Measurements from ENCODE around the gene ACTA2. TPM values are rescaled to one million over a fixed set of nuclear protein-coding genes. Genes with fewer than 3 reads are reported as not detected.

ACTA2 gene
- total RNA-seq, 1 experiment from 2014 or later = 25.4 TPM

DNA sequence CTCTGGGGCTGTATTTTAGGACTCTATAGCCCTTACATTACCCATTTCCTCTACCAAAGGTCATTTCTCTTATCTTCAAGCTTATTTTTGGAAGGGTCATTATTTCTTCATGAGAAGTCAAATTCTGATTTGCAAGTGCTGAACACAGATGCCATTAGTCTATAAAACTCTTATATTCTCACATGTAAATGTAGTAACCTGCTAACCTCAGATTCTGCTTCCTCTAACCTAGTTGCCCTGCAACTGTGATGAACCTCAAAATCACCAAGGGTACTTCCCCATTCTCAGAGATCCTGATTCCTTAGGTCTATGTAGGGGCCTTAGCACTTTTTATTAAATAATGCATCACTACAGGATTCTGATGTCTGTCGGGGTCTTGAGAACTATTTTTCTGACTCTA, 44.4 kb upstream of the ACTA2 start:
- peaks cover 50% of the 10 kb centered on the region for H3K4me1 Mint-ChIP-seq (ENCODE audit: insufficient read depth, unreplicated experiment)
- POLR2A ChIA-PET = interaction anchor here (0.6 to 0.9 kb wide), 3 partner anchors 14 to 304 kb away, joined by 3 to 4 read pairs (median 3); no protein-coding TSS in a partner anchor
- intact Hi-C loops (cut with micrococcal nuclease) = no loop called here
- no peaks in the 10 kb centered on the region for H3K27me3 Mint-ChIP-seq (ENCODE audit: insufficient read depth, unreplicated experiment)
- TF ChIP-seq, protein P1, sequence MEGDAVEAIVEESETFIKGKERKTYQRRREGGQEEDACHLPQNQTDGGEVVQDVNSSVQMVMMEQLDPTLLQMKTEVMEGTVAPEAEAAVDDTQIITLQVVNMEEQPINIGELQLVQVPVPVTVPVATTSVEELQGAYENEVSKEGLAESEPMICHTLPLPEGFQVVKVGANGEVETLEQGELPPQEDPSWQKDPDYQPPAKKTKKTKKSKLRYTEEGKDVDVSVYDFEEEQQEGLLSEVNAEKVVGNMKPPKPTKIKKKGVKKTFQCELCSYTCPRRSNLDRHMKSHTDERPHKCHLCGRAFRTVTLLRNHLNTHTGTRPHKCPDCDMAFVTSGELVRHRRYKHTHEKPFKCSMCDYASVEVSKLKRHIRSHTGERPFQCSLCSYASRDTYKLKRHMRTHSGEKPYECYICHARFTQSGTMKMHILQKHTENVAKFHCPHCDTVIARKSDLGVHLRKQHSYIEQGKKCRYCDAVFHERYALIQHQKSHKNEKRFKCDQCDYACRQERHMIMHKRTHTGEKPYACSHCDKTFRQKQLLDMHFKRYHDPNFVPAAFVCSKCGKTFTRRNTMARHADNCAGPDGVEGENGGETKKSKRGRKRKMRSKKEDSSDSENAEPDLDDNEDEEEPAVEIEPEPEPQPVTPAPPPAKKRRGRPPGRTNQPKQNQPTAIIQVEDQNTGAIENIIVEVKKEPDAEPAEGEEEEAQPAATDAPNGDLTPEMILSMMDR (IDR thresholded peaks at IDR 0.05; ENCODE audit: unreplicated experiment) = no peak
- BruUV-seq (replicated peaks) = no TSS peak
- CTCF ChIA-PET = interaction anchor here (0.7 to 10.6 kb wide), 3 partner anchors 10 to 62 kb away, joined by 3 to 252 read pairs (median 3); no protein-coding TSS in a partner anchor
- no peak overlapping the region for H3K4me3 Mint-ChIP-seq (ENCODE audit: unreplicated experiment)
- DNase-seq (ENCODE audit: unreplicated experiment) = no peak
- no peaks in the 10 kb centered on the region for H3K9me3 Mint-ChIP-seq (ENCODE audit: unreplicated experiment)
- H3K36me3 Mint-ChIP-seq (ENCODE audit: insufficient read depth, unreplicated experiment) = peaks cover 54% of the 10 kb centered on the region
- no peak overlapping the region for H3K27ac Mint-ChIP-seq (ENCODE audit: low read depth, unreplicated experiment)

DNA sequence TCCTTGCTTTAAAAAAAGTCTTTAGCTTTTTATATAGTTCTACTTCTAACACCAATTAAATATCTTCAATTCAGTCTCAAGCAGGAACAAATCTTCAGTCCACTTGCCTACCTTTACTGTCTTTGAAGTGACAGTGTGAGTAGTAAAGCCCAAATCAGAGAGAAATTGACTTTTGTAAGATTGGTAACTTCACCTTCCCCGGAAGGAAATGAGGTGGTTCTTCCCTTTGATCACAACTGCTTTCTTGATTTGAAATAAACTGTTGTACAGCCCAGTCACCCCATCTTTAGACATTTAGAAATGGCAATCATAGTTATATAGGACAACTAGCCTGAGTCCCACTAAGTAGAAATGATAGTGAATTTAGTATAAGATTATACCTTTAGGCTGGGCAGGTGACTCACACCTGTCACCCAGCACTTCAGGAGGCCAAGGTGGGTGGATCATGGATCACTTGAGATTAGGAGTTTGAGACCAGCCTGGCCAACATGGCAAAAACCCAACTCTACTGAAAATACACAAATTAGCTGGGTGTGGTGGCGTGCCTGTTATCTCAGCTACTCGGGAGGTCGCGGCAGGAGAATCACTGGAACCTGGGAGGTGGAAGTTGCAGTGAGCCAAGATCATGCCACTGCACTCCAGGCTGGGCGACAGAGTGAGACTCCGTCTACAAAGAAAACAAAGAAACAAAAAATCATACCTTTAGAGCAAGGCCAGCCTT, 42.7 kb upstream of the ACTA2 start:
- ChIA-PET POLR2A (interaction anchor here (0.5 to 0.7 kb wide), 4 partner anchors 89 to 324 kb away, joined by 3 to 5 read pairs (median 4); partner anchors contain the start of gene STAMBPL1), CTCF (interaction anchor here (0.6 to 10.6 kb wide), 9 partner anchors 13 to 247 kb away, joined by 3 to 252 read pairs (median 4); no protein-coding TSS in a partner anchor)
- TF ChIP-seq, protein P1 (IDR thresholded peaks at IDR 0.05; ENCODE audit: unreplicated experiment) = no peak
- peak overlapping the region; percentile 38 for H3K4me3 Mint-ChIP-seq (ENCODE audit: unreplicated experiment)
- peaks cover 43% of the 10 kb centered on the region for H3K36me3 Mint-ChIP-seq (ENCODE audit: insufficient read depth, unreplicated experiment)
- peaks cover 37% of the 10 kb centered on the region for H3K4me1 Mint-ChIP-seq (ENCODE audit: insufficient read depth, unreplicated experiment)
- H3K27ac Mint-ChIP-seq (ENCODE audit: low read depth, unreplicated experiment) = peak overlapping the region; percentile 31
- no peaks in the 10 kb centered on the region for H3K27me3 Mint-ChIP-seq (ENCODE audit: insufficient read depth, unreplicated experiment)
- no peaks in the 10 kb centered on the region for H3K9me3 Mint-ChIP-seq (ENCODE audit: unreplicated experiment)
- intact Hi-C loops (cut with micrococcal nuclease) = no loop called here
- DNase-seq (ENCODE audit: unreplicated experiment) = no peak
- no TSS peak for BruUV-seq (replicated peaks)

DNA sequence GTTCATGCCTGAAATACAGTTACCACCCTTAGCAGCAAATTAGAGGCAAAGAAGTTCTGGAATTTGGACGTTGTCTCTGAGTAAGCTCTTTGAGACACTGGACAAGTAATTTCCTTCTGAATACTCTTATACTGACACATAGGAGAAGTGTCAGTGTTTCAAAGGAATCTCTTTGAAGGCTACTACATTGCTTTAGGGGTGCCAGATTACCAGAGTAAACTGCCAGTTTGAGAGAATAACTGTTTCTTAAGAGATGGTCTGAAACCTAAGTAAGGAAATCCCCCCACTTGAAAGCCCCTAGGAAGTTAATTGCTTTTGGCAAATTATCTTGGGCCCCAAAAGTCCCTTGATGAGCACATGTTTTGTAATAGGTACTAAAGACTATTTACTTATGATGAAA, 41.4 kb upstream of the ACTA2 start:
- H3K9me3 Mint-ChIP-seq (ENCODE audit: unreplicated experiment) = no peaks in the 10 kb centered on the region
- intact Hi-C loops (cut with micrococcal nuclease) = no loop called here
- peaks cover 32% of the 10 kb centered on the region for H3K36me3 Mint-ChIP-seq (ENCODE audit: insufficient read depth, unreplicated experiment)
- peak overlapping the region; percentile 63 for H3K27ac Mint-ChIP-seq (ENCODE audit: low read depth, unreplicated experiment)
- CTCF ChIA-PET = interaction anchor here (0.6 to 10.6 kb wide), 10 partner anchors 13 to 375 kb away, joined by 3 to 252 read pairs (median 4); no protein-coding TSS in a partner anchor
- TF ChIP-seq, protein P1 (IDR thresholded peaks at IDR 0.05; ENCODE audit: unreplicated experiment) = no peak
- no peaks in the 10 kb centered on the region for H3K27me3 Mint-ChIP-seq (ENCODE audit: insufficient read depth, unreplicated experiment)
- no peak for DNase-seq (ENCODE audit: unreplicated experiment)
- peaks cover 39% of the 10 kb centered on the region for H3K4me1 Mint-ChIP-seq (ENCODE audit: insufficient read depth, unreplicated experiment)
- BruUV-seq (replicated peaks) = no TSS peak
- POLR2A ChIA-PET = interaction anchor here (0.5 to 7.7 kb wide), 20 partner anchors 10 to 1126 kb away, joined by 3 to 72 read pairs (median 4); partner anchors contain the start of genes LIPA and STAMBPL1
- H3K4me3 Mint-ChIP-seq (ENCODE audit: unreplicated experiment) = peak overlapping the region; percentile 86

DNA sequence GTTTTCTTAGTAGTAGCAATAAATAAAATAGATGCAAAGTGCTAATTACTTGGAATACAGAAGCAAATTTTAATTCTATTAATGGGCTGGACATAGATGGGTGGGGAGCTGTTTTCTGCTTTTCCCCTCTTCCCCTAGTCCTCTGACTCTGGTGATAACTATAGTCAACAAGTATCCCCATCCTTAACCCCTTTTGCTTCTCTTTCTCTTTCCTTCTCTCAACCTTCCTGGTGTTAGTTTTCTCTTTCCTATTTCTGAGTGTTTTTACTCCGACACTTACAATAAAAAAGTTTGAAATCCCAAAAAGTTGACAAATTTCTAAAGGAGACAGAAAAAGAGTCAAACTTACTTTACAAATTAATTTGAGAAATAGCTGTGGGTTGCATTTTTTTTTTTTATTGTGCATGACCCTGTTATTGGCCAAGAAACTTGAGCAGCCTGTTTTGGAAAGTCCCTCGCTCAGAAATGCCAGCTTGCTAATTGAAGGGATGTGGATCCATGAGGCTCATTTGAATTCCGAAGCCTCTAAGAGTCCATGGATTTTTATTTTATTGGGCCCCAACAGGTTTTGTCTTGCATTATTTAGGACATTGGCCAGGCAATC, 40.5 kb upstream of the ACTA2 start:
- POLR2A ChIA-PET = interaction anchor here (0.5 to 7.7 kb wide), 29 partner anchors 7 to 1125 kb away, joined by 3 to 72 read pairs (median 4); partner anchors contain the start of genes IFIT1, LIPA and STAMBPL1
- DNase-seq (ENCODE audit: unreplicated experiment) = peak; percentile 74

More for the DNA sequence above, 40.5 kb upstream of the ACTA2 start:
- CTCF ChIA-PET = interaction anchor here (0.6 to 10.6 kb wide), 11 partner anchors 10 to 376 kb away, joined by 3 to 252 read pairs (median 5); partner anchors contain the start of gene LIPA
- Mint-ChIP-seq H3K27ac (ENCODE audit: low read depth, unreplicated experiment) (peak overlapping the region; percentile 93), H3K4me1 (ENCODE audit: insufficient read depth, unreplicated experiment) (peaks cover 39% of the 10 kb centered on the region), H3K27me3 (ENCODE audit: insufficient read depth, unreplicated experiment) (no peaks in the 10 kb centered on the region), H3K36me3 (ENCODE audit: insufficient read depth, unreplicated experiment) (peaks cover 26% of the 10 kb centered on the region), H3K4me3 (ENCODE audit: unreplicated experiment) (peak overlapping the region; percentile 86), H3K9me3 (ENCODE audit: unreplicated experiment) (no peaks in the 10 kb centered on the region)
- TF ChIP-seq, protein P1 (IDR thresholded peaks at IDR 0.05; ENCODE audit: unreplicated experiment) = no peak
- BruUV-seq (replicated peaks) = no TSS peak
- intact Hi-C loops (cut with micrococcal nuclease) = no loop called here
